ENCODE results near the gene DYNLT4.

GRCh38 chr1:44757420-44757819 lies 49.7 kb downstream of the DYNLT4 start:
- TF ChIP-seq MYC (IDR thresholded peaks at IDR 0.05; ENCODE audit: low read depth, low read length) (no peak), CTCF (IDR thresholded peaks at IDR 0.05; ENCODE audit: low read depth, low read length) (no peak), POLR2A (IDR thresholded peaks at IDR 0.05; ENCODE audit: extremely low read depth, insufficient read length) (no peak)

Measured in NB4 (cell line).